ENCODE results near the gene STATH. TPM values are rescaled to one million over a fixed set of nuclear protein-coding genes. Genes with fewer than 3 reads are reported as not detected.

STATH gene
- total and polyA plus RNA-seq, 9 of the 15 experiments (the other 6 are each of a cell fraction or from before 2014, with no cell fraction given), result not detected

GRCh38 chr4:69986663-69987062 lies 9.1 kb upstream of the STATH start:
- Histone ChIP-seq H3K4me2 (ENCODE audit: insufficient read depth, low read length) (no peak overlapping the region), H3K9ac (ENCODE audit: insufficient read depth in 1 of 2, low read depth in 2 of 2, low read length in 2 of 2) (no peak overlapping the region), H3K27me3 (ENCODE audit: control insufficient read depth in 2 of 2, insufficient read depth in 2 of 2, low read length in 2 of 2) (no peaks in the 10 kb centered on the region), H3K9me1 (ENCODE audit: control insufficient read depth, insufficient read depth, low read length) (no peaks in the 10 kb centered on the region), H3K4me1 (replicated peaks in 1 of 2; ENCODE audit: control insufficient read depth in 2 of 2, insufficient read depth in 2 of 2, low read length in 2 of 2) (no peaks in the 10 kb centered on the region), H2AFZ (ENCODE audit: low read depth, low read length) (no peak overlapping the region), H3K79me2 (ENCODE audit: control insufficient read depth, insufficient read depth, low read length) (no peaks in the 10 kb centered on the region), H3K36me3 (ENCODE audit: control insufficient read depth, insufficient read depth, low read length) (no peaks in the 10 kb centered on the region), H3K4me3 (no peak overlapping the region), H3K27ac (ENCODE audit: extremely low read depth, low read depth, low read length) (no peak overlapping the region), H4K20me1 (replicated peaks; ENCODE audit: control insufficient read depth, insufficient read depth, low read length) (no peaks in the 10 kb centered on the region), H3K9me3 (replicated peaks; ENCODE audit: control insufficient read depth, insufficient read depth, low read depth, low read length) (no peaks in the 10 kb centered on the region)
- CTCF ChIA-PET (ENCODE audit: low intra/inter-chr PET ratio), result no interaction called here
- in situ Hi-C loops (cut with MboI) (no loop called here), intact Hi-C loops (cut with micrococcal nuclease) (no loop called here)
- ATAC-seq (no peak), FAIRE-seq (no peak), DNase-seq (ENCODE audit: extremely low read depth in 1 of 4, low spot score in 3 of 4) (no peak)
- no peak for TF ChIP-seq MYBL2 (IDR thresholded peaks at IDR 0.05; ENCODE audit: low read depth)
- TF ChIP-seq MYBL2 (CRISPR knock-in tag; IDR thresholded peaks at IDR 0.05; ENCODE audit: borderline replicate concordance), result no peak
- TF ChIP-seq NR3C1 (CRISPR knock-in tag; IDR thresholded peaks at IDR 0.05), result no peak
- no peak for TF ChIP-seq PML (IDR thresholded peaks at IDR 0.05; ENCODE audit: low read length)
- POLR2A ChIA-PET, result no interaction called here
- WGBS (ENCODE audit: insufficient coverage, low coverage, missing lambda C conversion rate), result 5% methylated on average over 1 of the region's 1 CpG
- BruUV-seq (replicated peaks), result no TSS peak

- FAIRE-seq, result no peak
- Histone ChIP-seq H3K27me3 (ENCODE audit: control insufficient read depth in 2 of 2, insufficient read depth in 2 of 2, low read length in 2 of 2) (no peaks in the 10 kb centered on the region), H3K9me1 (ENCODE audit: control insufficient read depth, insufficient read depth, low read length) (no peaks in the 10 kb centered on the region), H3K4me3 (no peak overlapping the region), H4K20me1 (replicated peaks; ENCODE audit: control insufficient read depth, insufficient read depth, low read length) (no peaks in the 10 kb centered on the region), H3K9ac (ENCODE audit: insufficient read depth in 1 of 2, low read depth in 2 of 2, low read length in 2 of 2) (no peak overlapping the region), H3K4me2 (ENCODE audit: insufficient read depth, low read length) (no peak overlapping the region), H3K9me3 (replicated peaks; ENCODE audit: control insufficient read depth, insufficient read depth, low read depth, low read length) (no peaks in the 10 kb centered on the region), H3K4me1 (replicated peaks in 1 of 2; ENCODE audit: control insufficient read depth in 2 of 2, insufficient read depth in 2 of 2, low read length in 2 of 2) (no peaks in the 10 kb centered on the region), H3K79me2 (ENCODE audit: control insufficient read depth, insufficient read depth, low read length) (no peaks in the 10 kb centered on the region), H2AFZ (ENCODE audit: low read depth, low read length) (no peak overlapping the region), H3K27ac (ENCODE audit: extremely low read depth, low read depth, low read length) (no peak overlapping the region), H3K36me3 (ENCODE audit: control insufficient read depth, insufficient read depth, low read length) (no peaks in the 10 kb centered on the region)
- POLR2A ChIA-PET, result no interaction called here
- intact Hi-C loops (cut with micrococcal nuclease) (no loop called here), in situ Hi-C loops (cut with MboI) (no loop called here)
- WGBS (ENCODE audit: insufficient coverage, low coverage, missing lambda C conversion rate), result 2% methylated on average over 4 of the region's 4 CpGs
- no peak for DNase-seq (ENCODE audit: extremely low read depth in 1 of 4, low spot score in 3 of 4)
- no peak for ATAC-seq
- BruUV-seq (replicated peaks), result no TSS peak
- CTCF ChIA-PET (ENCODE audit: low intra/inter-chr PET ratio), result no interaction called here
- TF ChIP-seq CGGBP1 (CRISPR knock-in tag; IDR thresholded peaks at IDR 0.05), result no peak
- TF ChIP-seq ZBTB40 (IDR thresholded peaks at IDR 0.05), result no peak
- TF ChIP-seq ZBTB40 (CRISPR knock-in tag; IDR thresholded peaks at IDR 0.05), result no peak
- no peak for TF ChIP-seq JUN (IDR thresholded peaks at IDR 0.05; ENCODE audit: borderline replicate concordance, low read depth, low read length)
- TF ChIP-seq JUN (CRISPR knock-in tag; IDR thresholded peaks at IDR 0.05; ENCODE audit: borderline replicate concordance), result no peak
Observed at GRCh38 chr4:69991016-69991415, 4.8 kb upstream of the STATH start.

All from K562 (cell line).